ENCODE results near the gene GNAT2. TPM values are rescaled to one million over a fixed set of nuclear protein-coding genes. Genes with fewer than 3 reads are reported as not detected.

The GNAT2 gene
- total RNA-seq, 1 donor from 2014 or later: not detected

- Mint-ChIP-seq H3K9me3 (no peaks in the 10 kb centered on the region), H3K36me3 (ENCODE audit: low read depth) (no peaks in the 10 kb centered on the region), H3K4me1 (no peaks in the 10 kb centered on the region), H3K4me3 (no peak overlapping the region), H3K27me3 (no peaks in the 10 kb centered on the region), H3K27ac (no peak overlapping the region)
- ATAC-seq (ENCODE audit: low read depth) (no peak), DNase-seq (no peak)
- intact Hi-C loops (cut with micrococcal nuclease): no loop called here
- POLR2A ChIA-PET: no interaction called here
- CTCF ChIA-PET: no interaction called here
- TF ChIP-seq CTCF (IDR thresholded peaks at IDR 0.05): no peak
Observed at GRCh38 chr1:109609881-109610280, 9.5 kb downstream of the GNAT2 start.

- ChIA-PET POLR2A (interaction anchor here (0.6 to 1.3 kb wide), 3 partner anchors 14 to 55 kb away, joined by 3 to 4 read pairs (median 3); partner anchors contain the start of genes AMPD2 and GNAT2), CTCF (interaction anchor here (0.9 kb wide), 2 partner anchors 35 to 59 kb away, joined by 3 to 5 read pairs; no protein-coding TSS in a partner anchor)
- no peaks in the 10 kb centered on the region for H3K27me3 Mint-ChIP-seq
- intact Hi-C loops (cut with micrococcal nuclease): no loop called here
- H3K4me3 Mint-ChIP-seq: no peak overlapping the region
- no peak for DNase-seq
- TF ChIP-seq CTCF (IDR thresholded peaks at IDR 0.05): no peak
- no peaks in the 10 kb centered on the region for H3K4me1 Mint-ChIP-seq
- no peak overlapping the region for H3K27ac Mint-ChIP-seq
- H3K9me3 Mint-ChIP-seq: no peaks in the 10 kb centered on the region
- ATAC-seq (ENCODE audit: low read depth): no peak
- no peaks in the 10 kb centered on the region for H3K36me3 Mint-ChIP-seq (ENCODE audit: low read depth)
Observed at GRCh38 chr1:109605381-109605780, 14.0 kb downstream of the GNAT2 start.

- Mint-ChIP-seq H3K36me3 (ENCODE audit: low read depth) (peaks cover 4% of the 10 kb centered on the region), H3K27ac (no peak overlapping the region), H3K9me3 (no peaks in the 10 kb centered on the region), H3K4me1 (no peaks in the 10 kb centered on the region), H3K4me3 (no peak overlapping the region), H3K27me3 (no peaks in the 10 kb centered on the region)
- intact Hi-C loops (cut with micrococcal nuclease): no loop called here
- ChIA-PET CTCF (no interaction called here), POLR2A (no interaction called here)
- TF ChIP-seq CTCF (IDR thresholded peaks at IDR 0.05): no peak
- no peak for ATAC-seq (ENCODE audit: low read depth)
- no peak for DNase-seq
Observed at GRCh38 chr1:109603229-109603628, 16.2 kb downstream of the GNAT2 start.

- Mint-ChIP-seq H3K9me3 (no peaks in the 10 kb centered on the region), H3K4me3 (no peak overlapping the region), H3K27ac (no peak overlapping the region), H3K4me1 (no peaks in the 10 kb centered on the region), H3K36me3 (ENCODE audit: low read depth) (peaks cover 26% of the 10 kb centered on the region), H3K27me3 (no peaks in the 10 kb centered on the region)
- DNase-seq (no peak), ATAC-seq (ENCODE audit: low read depth) (no peak)
- TF ChIP-seq CTCF (IDR thresholded peaks at IDR 0.05): no peak
- intact Hi-C loops (cut with micrococcal nuclease): loop anchor here (2.0 kb wide), 1 partner anchor 14 kb away; no protein-coding TSS in a partner anchor
- ChIA-PET CTCF (no interaction called here), POLR2A (interaction anchor here (0.8 kb wide), 1 partner anchor 22 kb away, joined by 3 read pairs; no protein-coding TSS in a partner anchor)
Observed at GRCh38 chr1:109598655-109599054, 20.8 kb downstream of the GNAT2 start.

GRCh38 chr1:109598156-109598555, 21.3 kb downstream of the GNAT2 start:
- no peak overlapping the region for H3K27ac Mint-ChIP-seq
- peaks cover 31% of the 10 kb centered on the region for H3K36me3 Mint-ChIP-seq (ENCODE audit: low read depth)
- no peaks in the 10 kb centered on the region for H3K27me3 Mint-ChIP-seq
- intact Hi-C loops (cut with micrococcal nuclease): loop anchor here (2.0 kb wide), 1 partner anchor 13 kb away; no protein-coding TSS in a partner anchor
- ATAC-seq (ENCODE audit: low read depth) (no peak), DNase-seq (no peak)
- ChIA-PET POLR2A (interaction anchor here (0.8 to 1.5 kb wide), 2 partner anchors 23 to 50 kb away, joined by 3 read pairs; partner anchors contain the start of gene GNAI3), CTCF (interaction anchor here (1.0 kb wide), 1 partner anchor 33 kb away, joined by 3 read pairs; no protein-coding TSS in a partner anchor)
- no peak for TF ChIP-seq CTCF (IDR thresholded peaks at IDR 0.05)
- no peaks in the 10 kb centered on the region for H3K9me3 Mint-ChIP-seq
- no peak overlapping the region for H3K4me3 Mint-ChIP-seq
- H3K4me1 Mint-ChIP-seq: no peaks in the 10 kb centered on the region

Measured in activated B cell treated with CpG ODN at 0.5 μM for 24 hours (primary cell).